Measurements from ENCODE around the gene TRIM24.

Gene TRIM24

GRCh38 chr7:138500892-138501291 is 40.8 kb downstream of the TRIM24 start:
- DNase-seq (ENCODE audit: low read depth) = no peak
- TF ChIP-seq CTCF (IDR thresholded peaks at IDR 0.05; ENCODE audit: insufficient read depth, low read depth, low read length, missing control alignments) = no peak
- H3K4me3 ChIP-seq (ENCODE audit: low read depth, low read length) = no peak overlapping the region

- TF ChIP-seq CTCF (IDR thresholded peaks at IDR 0.05; ENCODE audit: insufficient read depth, low read depth, low read length, missing control alignments) = no peak
- DNase-seq (ENCODE audit: low read depth) = no peak
- no peak overlapping the region for H3K4me3 ChIP-seq (ENCODE audit: low read depth, low read length)
Measured at GRCh38 chr7:138502023-138502767, 42.1 kb downstream of the TRIM24 start.

GRCh38 chr7:138505361-138505873 is 45.4 kb downstream of the TRIM24 start:
- no peak overlapping the region for H3K4me3 ChIP-seq (ENCODE audit: low read depth, low read length)
- no peak for DNase-seq (ENCODE audit: low read depth)
- no peak for TF ChIP-seq CTCF (IDR thresholded peaks at IDR 0.05; ENCODE audit: insufficient read depth, low read depth, low read length, missing control alignments)

GRCh38 chr7:138506764-138507163 is 46.7 kb downstream of the TRIM24 start:
- TF ChIP-seq CTCF (IDR thresholded peaks at IDR 0.05; ENCODE audit: insufficient read depth, low read depth, low read length, missing control alignments) = no peak
- no peak for DNase-seq (ENCODE audit: low read depth)
- no peak overlapping the region for H3K4me3 ChIP-seq (ENCODE audit: low read depth, low read length)

GRCh38 chr7:138510003-138510402 is 49.9 kb downstream of the TRIM24 start:
- no peak for DNase-seq (ENCODE audit: low read depth)
- no peak for TF ChIP-seq CTCF (IDR thresholded peaks at IDR 0.05; ENCODE audit: insufficient read depth, low read depth, low read length, missing control alignments)
- no peak overlapping the region for H3K4me3 ChIP-seq (ENCODE audit: low read depth, low read length)

GRCh38 chr7:138512092-138512858 is 52.2 kb downstream of the TRIM24 start:
- no peak overlapping the region for H3K4me3 ChIP-seq (ENCODE audit: low read depth, low read length)
- DNase-seq (ENCODE audit: low read depth) = no peak
- no peak for TF ChIP-seq CTCF (IDR thresholded peaks at IDR 0.05; ENCODE audit: insufficient read depth, low read depth, low read length, missing control alignments)
